GM18517 (cell line): Measurements from ENCODE around the gene PLAU.
A peak's percentile ranks its signal among the peaks of the same experiment; 100 is the strongest.
"Not testable (repeated sequence)": the region's sequence is repeated elsewhere in the genome, so short reads cannot be mapped to it uniquely, and the experiment has no call there.

Experiments
- ATAC-seq: cut with Tn5 transposase; IDR thresholded peaks from one replicate; pipeline ENCODE4 v1.9.1; 2021; ENCODE audit warnings: mild to moderate bottlenecking, moderate library complexity; ENCODE audit not compliant: unreplicated experiment

Gene PLAU

GRCh38 chr10:73948947-73949633 lies 38.2 kb downstream of the PLAU start:
- no peak for ATAC-seq

DNA sequence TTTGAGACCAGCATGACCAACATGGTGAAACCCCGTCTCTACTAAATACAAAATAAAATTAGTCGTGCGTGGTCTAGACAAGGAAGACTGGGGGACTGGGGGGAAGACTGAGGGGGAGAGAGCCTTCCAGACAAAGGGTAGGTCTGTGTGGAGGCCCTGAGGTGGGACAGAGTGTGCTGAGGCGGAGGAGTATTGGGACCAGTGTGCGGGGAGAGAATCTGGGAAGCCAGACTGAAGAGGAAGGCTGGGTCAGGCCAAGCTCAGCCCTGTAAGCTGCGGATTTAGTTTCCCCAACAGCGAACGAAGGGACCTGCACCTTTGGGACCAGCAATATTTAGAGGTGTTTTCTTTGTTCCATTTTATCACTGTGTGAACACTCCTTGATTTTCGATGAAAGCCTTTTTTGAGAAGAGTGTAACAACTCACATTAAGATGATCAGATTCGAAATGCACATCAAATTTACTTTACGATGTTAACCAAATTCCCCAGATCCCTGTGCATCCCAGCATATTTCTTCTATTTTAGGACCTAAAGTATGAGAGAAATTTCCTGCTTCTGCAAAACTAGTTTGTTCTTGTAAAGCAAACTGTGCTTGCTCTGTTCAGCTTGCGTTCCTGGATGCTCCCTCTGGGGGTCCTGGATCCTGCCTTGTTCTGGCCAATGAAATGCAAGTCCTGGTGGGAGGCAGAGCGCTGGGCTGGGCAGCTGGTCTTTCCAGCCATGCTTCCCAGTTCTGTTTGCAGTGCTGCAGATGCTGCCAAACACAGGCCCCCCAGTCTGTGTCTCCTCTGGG lies 39.4 kb downstream of the PLAU start:
- ATAC-seq, result no peak

DNA sequence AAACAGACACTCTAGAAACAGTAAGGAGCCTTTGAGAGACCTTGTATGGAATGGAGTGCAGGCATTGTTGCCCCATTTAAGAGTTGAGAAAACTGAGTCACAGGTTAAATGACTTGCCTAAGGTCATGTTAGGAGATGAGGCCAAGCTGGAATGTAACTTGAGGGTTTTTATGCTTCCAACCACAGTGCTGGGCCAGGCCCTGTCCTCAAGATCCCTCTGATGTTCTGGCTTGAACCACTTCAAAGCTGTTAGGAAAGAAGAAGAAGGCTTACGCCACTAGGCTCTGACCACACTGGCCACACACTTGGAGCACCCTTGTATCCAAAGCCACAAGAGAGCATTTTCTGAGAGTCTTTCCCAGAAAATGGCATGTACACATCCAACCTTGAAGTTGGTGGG lies 42.7 kb downstream of the PLAU start:
- no peak for ATAC-seq

GRCh38 chr10:73954737-73955136 lies 43.8 kb downstream of the PLAU start:
- ATAC-seq, result no peak

- no peak for ATAC-seq
These were observed 44.8 kb downstream of the PLAU start for GRCh38 chr10:73955719-73956118.

DNA sequence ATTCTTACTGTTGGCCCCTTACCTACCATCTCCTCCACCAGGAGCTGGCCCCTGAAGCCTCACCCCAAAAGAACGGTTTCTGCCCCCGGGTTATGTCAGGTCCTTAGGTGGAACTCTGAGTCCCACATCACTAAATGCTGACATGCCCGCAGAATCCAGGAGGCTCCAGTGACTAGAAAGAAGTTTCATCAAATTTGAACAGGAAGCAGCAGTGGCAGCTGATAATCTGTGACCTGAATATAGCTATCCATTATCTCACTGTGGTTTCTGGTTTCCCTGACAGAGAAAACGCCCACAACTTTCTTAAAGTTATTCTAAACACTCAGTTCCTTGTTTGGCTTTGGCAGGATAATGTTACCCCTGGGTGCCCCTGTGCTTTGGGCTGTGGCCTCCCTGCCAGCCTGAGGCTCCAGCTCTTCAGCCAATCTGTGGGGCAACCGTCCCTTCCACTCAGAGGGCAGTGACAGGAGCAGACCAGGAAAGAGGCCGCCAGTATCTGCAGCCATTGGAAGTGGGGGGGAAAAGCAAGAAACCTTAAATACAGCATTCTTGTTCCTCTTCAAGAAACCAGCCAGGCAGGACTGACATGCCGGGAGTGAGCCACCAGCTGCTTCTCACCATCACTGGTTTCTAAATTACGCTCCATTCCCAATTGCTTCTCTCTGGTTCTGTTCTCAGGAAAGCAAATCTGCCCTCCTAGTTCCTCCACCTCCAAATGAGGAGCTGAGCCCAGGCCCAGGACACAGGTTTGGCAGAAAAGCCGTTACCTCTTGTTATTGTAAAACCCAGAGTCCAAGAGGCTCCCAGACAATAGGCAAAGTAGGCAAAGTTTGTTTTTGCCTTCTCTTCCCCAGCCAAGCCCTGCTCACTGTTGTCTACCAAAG lies 45.8 kb downstream of the PLAU start:
- peak; percentile 55 for ATAC-seq

- ATAC-seq, result no peak
These were observed 48.7 kb downstream of the PLAU start for GRCh38 chr10:73959484-73960243.

- no peak for ATAC-seq
These were observed 51.5 kb downstream of the PLAU start for GRCh38 chr10:73962386-73962785.

- not testable (repeated sequence) for ATAC-seq
These were observed 52.6 kb downstream of the PLAU start for GRCh38 chr10:73963533-73963932.

DNA sequence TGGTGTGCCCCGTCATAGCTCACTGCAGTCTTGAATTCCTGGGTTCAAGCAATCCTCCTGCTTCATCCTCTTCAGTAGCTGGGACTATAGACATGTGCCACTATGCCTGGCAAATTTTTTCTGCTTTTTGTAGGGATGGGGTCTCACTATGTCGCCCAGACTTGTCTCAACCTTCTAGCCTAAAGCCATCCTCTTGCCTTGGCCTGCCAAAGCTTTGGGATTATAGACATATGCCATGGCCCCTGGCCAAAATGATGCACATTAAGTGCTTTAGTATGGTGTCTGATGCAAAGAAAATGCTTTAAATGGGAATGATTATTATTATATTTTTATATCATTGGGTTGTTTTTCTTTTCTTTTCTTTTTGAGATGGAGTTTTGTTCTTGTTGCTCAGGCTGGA lies 53.8 kb downstream of the PLAU start:
- ATAC-seq, result no peak

- ATAC-seq, result not testable (repeated sequence)
These were observed 54.4 kb downstream of the PLAU start for GRCh38 chr10:73965267-73965889.

DNA sequence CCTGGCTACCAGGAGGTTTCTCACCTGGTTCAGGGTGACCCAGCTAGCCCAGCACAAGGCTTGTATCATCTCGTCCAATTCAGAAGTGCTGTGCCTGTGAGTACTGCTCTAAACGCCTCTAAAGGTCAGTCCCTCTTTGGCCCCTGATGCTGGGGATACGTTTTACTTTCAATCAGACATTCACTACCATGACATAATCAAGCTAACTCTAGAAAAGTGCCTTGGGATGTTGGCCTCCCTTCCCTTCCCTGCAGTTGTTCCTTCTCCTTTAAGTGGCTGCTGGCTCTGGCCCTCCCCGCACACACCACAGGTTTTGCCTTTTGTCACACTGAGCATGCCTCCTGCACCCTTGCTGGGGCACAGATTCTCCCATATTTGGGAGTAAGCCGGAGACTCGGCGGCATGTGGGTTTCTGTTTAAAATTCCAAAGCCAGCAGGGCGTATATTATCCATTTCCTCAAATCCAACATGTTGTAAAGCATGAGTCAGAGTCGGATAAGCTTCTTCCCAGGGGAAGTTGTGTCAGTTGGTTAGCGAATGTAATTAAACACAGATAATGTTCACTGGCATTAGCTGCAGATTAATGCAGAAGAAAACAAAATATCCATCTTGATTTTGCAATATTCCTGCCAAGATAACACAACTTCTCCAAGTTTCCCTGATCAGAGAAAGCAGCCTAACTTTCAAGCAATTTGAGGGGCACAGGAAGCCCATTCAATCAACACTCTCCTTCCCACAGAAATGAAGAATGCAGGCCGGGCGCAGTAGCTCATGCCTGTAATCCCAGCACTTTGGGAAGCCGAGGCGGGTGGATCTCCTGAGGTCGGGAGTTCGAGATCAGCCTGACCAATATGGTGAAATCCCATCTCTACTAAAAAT lies 55.2 kb downstream of the PLAU start:
- ATAC-seq, result no peak

- no peak for ATAC-seq
These were observed 56.1 kb downstream of the PLAU start for GRCh38 chr10:73967022-73967429.
